B cell (primary cell): ENCODE measurements around the gene NCK2. TPM values are rescaled to one million over a fixed set of nuclear protein-coding genes. Genes with fewer than 3 reads are reported as not detected.

ENCODE experiments used
- ATAC-seq: fragments of 200-7000 bp; cut with Tn5 transposase; one replicate; pipeline ENCODE4 v1.10.0; 2021; ENCODE audit warnings: low read depth, mild to moderate bottlenecking, moderate number of reproducible peaks, moderate library complexity
- CTCF ChIA-PET: fragments of 350-600 bp; sonication (Branson Sonifier 250); formaldehyde crosslinking; loops from one replicate; lab custom pipeline; 2021; ENCODE audit warnings: antibody characterized with exemption, inconsistent platforms; lab: Charles Lee
- POLR2A ChIA-PET: fragments of 350-600 bp; sonication (Branson Sonifier 250); formaldehyde crosslinking; loops from one replicate; lab custom pipeline; 2021; ENCODE audit warnings: antibody characterized with exemption; lab: Charles Lee
- DNase-seq: peaks from one replicate; pipeline ENCODE4 v3.0.0; 2013
- H2AFZ ChIP-seq: 2 replicates; pipeline ENCODE4 v1.6.1; 2012; ENCODE audit warnings: mild to moderate bottlenecking, low read depth, low read length; ENCODE audit not compliant: insufficient read depth, poor library complexity, severe bottlenecking
- H3K27ac ChIP-seq, 2 donors: 1 replicate in 1 of 2; 2 replicates in 1 of 2; pipeline ENCODE4 v1.5.1; 2012 to 2013; ENCODE audit warnings: low read length in 2 of 2, mild to moderate bottlenecking in 2 of 2, moderate library complexity in 1 of 2
- H3K27me3 ChIP-seq, 4 experiments: fragments of 200-600 bp in 1 of 4; sonication (generic) in 1 of 4; replicated peaks in 1 of 4; 1 replicate in 2 of 4; 2 replicates in 2 of 4; pipeline versions ENCODE4 v1.6.1 to v1.7.0; 2013 to 2016; ENCODE audit warnings: low read length in 3 of 4, mild to moderate bottlenecking in 2 of 4, mixed read lengths in 1 of 4, moderate library complexity in 1 of 4; ENCODE audit not compliant: insufficient read depth in 4 of 4, control insufficient read depth in 3 of 4; ENCODE audit errors: control extremely low read depth in 1 of 4
- H3K36me3 ChIP-seq, 2 experiments: replicated peaks in 1 of 2; 1 replicate in 1 of 2; 2 replicates in 1 of 2; pipeline versions ENCODE4 v1.6.1 to v1.7.1; 2013; ENCODE audit warnings: low read length in 1 of 2; ENCODE audit not compliant: insufficient read depth in 2 of 2, control insufficient read depth in 1 of 2; ENCODE audit errors: control extremely low read depth in 1 of 2, extremely low read depth in 1 of 2
- H3K4me1 ChIP-seq, 2 donors: fragments of 200-600 bp in 1 of 2; sonication (generic) in 1 of 2; 1 replicate in 1 of 2; 2 replicates in 1 of 2; pipeline versions ENCODE4 v1.5.1 to v1.6.1; 2013 to 2017; ENCODE audit warnings: low read length in 2 of 2; ENCODE audit not compliant: control insufficient read depth in 2 of 2, insufficient read depth in 2 of 2
- H3K4me2 ChIP-seq: replicated peaks from 2 replicates; pipeline ENCODE3; 2012; ENCODE audit warnings: mild to moderate bottlenecking, low read depth, low read length; ENCODE audit not compliant: poor library complexity, severe bottlenecking
- H3K4me3 ChIP-seq, 5 experiments: fragments of 200-600 bp in 1 of 5; sonication (generic) in 1 of 5; 1 replicate in 3 of 5; 2 replicates in 2 of 5; pipeline versions ENCODE4 v1.5.1 to v1.7.0; 2011 to 2016; ENCODE audit warnings: low read length in 4 of 5, mild to moderate bottlenecking in 4 of 5, low read depth in 2 of 5, control low read depth in 1 of 5, moderate library complexity in 1 of 5; ENCODE audit not compliant: insufficient read depth in 1 of 5; ENCODE audit errors: control extremely low read depth in 1 of 5, extremely low read depth in 1 of 5
- H3K79me2 ChIP-seq: fragments of 200-600 bp; sonication (generic); one replicate; pipeline ENCODE4 v1.6.0; 2016; ENCODE audit warnings: low read length; ENCODE audit not compliant: control insufficient read depth, insufficient read depth
- H3K9ac ChIP-seq: fragments of 200-600 bp; sonication (generic); 2 replicates; pipeline ENCODE4 v1.6.1; 2017; ENCODE audit warnings: mild to moderate bottlenecking, low read length, moderate library complexity
- H3K9me3 ChIP-seq, 3 donors: one replicate each; pipeline versions ENCODE4 v1.6.1 to v1.7.1; 2013; ENCODE audit warnings: low read length in 2 of 3; ENCODE audit not compliant: control insufficient read depth in 2 of 3, insufficient read depth in 1 of 3; ENCODE audit errors: control extremely low read depth in 1 of 3
- H4K20me1 ChIP-seq: 2 replicates; pipeline ENCODE4 v1.6.0; 2012; ENCODE audit warnings: mild to moderate bottlenecking, low read length; ENCODE audit not compliant: insufficient read depth, control insufficient read depth, poor library complexity, severe bottlenecking
- H3K27ac Mint-ChIP-seq: one replicate; pipeline ENCODE4 v1.8.0; 2021; ENCODE audit warnings: mixed read lengths
- H3K27me3 Mint-ChIP-seq: one replicate; pipeline ENCODE4 v1.8.0; 2021; ENCODE audit warnings: mixed read lengths
- H3K4me1 Mint-ChIP-seq: one replicate; pipeline ENCODE4 v1.8.0; 2021; ENCODE audit warnings: mixed read lengths
- H3K4me3 Mint-ChIP-seq: one replicate; pipeline ENCODE4 v1.8.0; 2021; ENCODE audit warnings: mixed read lengths
- H3K9me3 Mint-ChIP-seq: one replicate; pipeline ENCODE4 v1.8.0; 2022; ENCODE audit warnings: mixed read lengths; ENCODE audit not compliant: insufficient read depth
- CTCF ChIP-seq: fragments of 200-600 bp; IDR thresholded peaks from one replicate; pipeline ENCODE4 v1.8.0; 2022; ENCODE audit warnings: antibody characterized with exemption, mild to moderate bottlenecking
- EZH2 ChIP-seq: IDR thresholded peaks from 2 replicates; pipeline ENCODE4 v1.6.1; 2012; ENCODE audit warnings: borderline replicate concordance, low read depth, mild to moderate bottlenecking, moderate library complexity, low read length; ENCODE audit not compliant: insufficient read depth, poor library complexity, severe bottlenecking
- WGBS: methylation state at CpG from one replicate; pipeline ENCODE4 v1.1.5; 2013; ENCODE audit warnings: missing lambda C conversion rate; ENCODE audit not compliant: insufficient coverage; 5-methylcytosine and 5-hydroxymethylcytosine counted together
- intact Hi-C: fragments of 100-400 bp; cut with micrococcal nuclease; formaldehyde crosslinking; loops from one replicate; pipeline ENCODE4 v1.10.0; 2022
- polyA plus RNA-seq: library from polyadenylated mRNA; depleted of rRNA; stranded (reverse); fragments of >200 nt; gene quantifications from 2 replicates; pipeline ENCODE4 v1.2.3, GENCODE V29; 2012
- total RNA-seq, 2 donors: library from RNA; stranded (reverse); fragments of 120-200 nt in 1 of 2; gene quantifications; 1 replicate in 1 of 2; 2 replicates in 1 of 2; pipeline versions ENCODE4 v1.2.3 to v1.2.4, GENCODE V29; 2013 to 2022

Gene NCK2
- total and polyA plus RNA-seq, 2 donors (not counting 1 experiment from before 2014, with no cell fraction given) = 64.2 to 72.3 TPM

GRCh38 chr2:105882341-105882740 lies 137.6 kb downstream of the NCK2 start:
- DNase-seq = no peak
- intact Hi-C loops = no loop called here
- H3K4me2 ChIP-seq = no peak overlapping the region

GRCh38 chr2:105882920-105883435 lies 138.3 kb downstream of the NCK2 start:
- H3K9ac ChIP-seq = no peak overlapping the region
- Mint-ChIP-seq H3K27ac (no peak overlapping the region), H3K27me3 (no peaks in the 10 kb centered on the region), H3K9me3 (peaks cover 4% of the 10 kb centered on the region), H3K4me1 (peaks cover 54% of the 10 kb centered on the region), H3K4me3 (no peak overlapping the region)
- no peaks in the 10 kb centered on the region for H3K27me3 ChIP-seq
- H3K9me3 ChIP-seq = peaks cover 0 to 28% (median 0%) of the 10 kb centered on the region in 3 donors
- H3K79me2 ChIP-seq = peaks cover 99% of the 10 kb centered on the region
- no peak for ATAC-seq
- WGBS = 99% methylated on average over 7 of the region's 10 CpGs
- no peak for DNase-seq
- no peak overlapping the region for H3K4me2 ChIP-seq
- CTCF ChIA-PET = no interaction called here
- no peak for TF ChIP-seq EZH2
- peaks cover 96% of the 10 kb centered on the region for H4K20me1 ChIP-seq
- H3K36me3 ChIP-seq = peaks cover 7 to 37% of the 10 kb centered on the region in 2 experiments
- intact Hi-C loops = no loop called here
- H3K4me1 ChIP-seq = peaks cover 23 to 34% of the 10 kb centered on the region in 2 donors
- no peak overlapping the region for H3K4me3 ChIP-seq
- POLR2A ChIA-PET = no interaction called here
- H3K27ac ChIP-seq = no peak overlapping the region
- no peak overlapping the region for H2AFZ ChIP-seq

More at GRCh38 chr2:105882341-105882740, 137.6 kb downstream of the NCK2 start:
- Mint-ChIP-seq H3K9me3 (no peaks in the 10 kb centered on the region), H3K4me3 (no peak overlapping the region), H3K27me3 (no peaks in the 10 kb centered on the region), H3K27ac (no peak overlapping the region), H3K4me1 (peaks cover 55% of the 10 kb centered on the region)
- ChIA-PET CTCF (no interaction called here), POLR2A (no interaction called here)
- Histone ChIP-seq H3K79me2 (peaks cover 99% of the 10 kb centered on the region), H3K9me3 (peaks cover 0 to 28% (median 0%) of the 10 kb centered on the region in 3 donors), H3K4me3 (no peak overlapping the region), H3K27me3 (no peaks in the 10 kb centered on the region), H3K4me1 (peaks cover 23 to 34% of the 10 kb centered on the region in 2 donors), H2AFZ (no peak overlapping the region), H4K20me1 (peaks cover 97% of the 10 kb centered on the region), H3K9ac (no peak overlapping the region), H3K27ac (no peak overlapping the region), H3K36me3 (peaks cover 7 to 41% of the 10 kb centered on the region in 2 experiments)
- TF ChIP-seq EZH2 (no peak), CTCF (no peak)
- WGBS = 98% methylated on average over 5 of the region's 10 CpGs
- ATAC-seq = no peak
